GM23338 (cell line): ENCODE measurements around the gene MRAS. TPM values are rescaled to one million over a fixed set of nuclear protein-coding genes. Genes with fewer than 3 reads are reported as not detected.
"Not testable (repeated sequence)": the region's sequence is repeated elsewhere in the genome, so short reads cannot be mapped to it uniquely, and the experiment has no call there.

Source experiments
- ATAC-seq: fragments of 200-7000 bp; cut with Tn5 transposase; 3 replicates; pipeline ENCODE4 v1.9.1; 2020
- DNase-seq: peaks from one replicate; pipeline ENCODE4 v3.0.0-alpha.2; 2015; ENCODE audit warnings: low spot score
- H2AFZ ChIP-seq: fragments of 200-600 bp; sonication (generic); 2 replicates; pipeline ENCODE4 v1.8.0; 2016; ENCODE audit warnings: antibody characterized with exemption, mild to moderate bottlenecking, moderate library complexity
- H3F3A ChIP-seq: fragments of 200-600 bp; sonication (generic); replicated peaks from 2 replicates; pipeline ENCODE4 v1.8.0; 2017; ENCODE audit warnings: antibody characterized with exemption, mixed run types, low read depth
- H3K27ac ChIP-seq: fragments of 200-600 bp; sonication (generic); 2 replicates; pipeline ENCODE4 v1.6.1; 2016; ENCODE audit warnings: low read depth
- H3K27me3 ChIP-seq: fragments of 200-600 bp; sonication (generic); 2 replicates; pipeline ENCODE4 v1.8.0; 2016; ENCODE audit warnings: mild to moderate bottlenecking, mixed run types, moderate library complexity; ENCODE audit not compliant: insufficient read depth
- H3K36me3 ChIP-seq: fragments of 200-600 bp; sonication (generic); 2 replicates; pipeline ENCODE4 v1.8.0; 2016; ENCODE audit warnings: mild to moderate bottlenecking; ENCODE audit not compliant: insufficient read depth
- H3K4me1 ChIP-seq: fragments of 200-600 bp; sonication (generic); 2 replicates; pipeline ENCODE4 v1.8.0; 2016; ENCODE audit warnings: mild to moderate bottlenecking, moderate library complexity; ENCODE audit not compliant: insufficient read depth
- H3K4me2 ChIP-seq: fragments of 200-600 bp; sonication (generic); 2 replicates; pipeline ENCODE4 v1.7.1; 2017; ENCODE audit warnings: mixed run types
- H3K4me3 ChIP-seq: fragments of 200-600 bp; sonication (generic); 2 replicates; pipeline ENCODE4 v1.6.1; 2016; ENCODE audit warnings: mixed run types
- H3K79me2 ChIP-seq: fragments of 200-600 bp; sonication (generic); replicated peaks from 2 replicates; pipeline ENCODE4 v1.8.0; 2017; ENCODE audit warnings: mild to moderate bottlenecking; ENCODE audit not compliant: insufficient read depth
- H3K9me2 ChIP-seq: fragments of 200-600 bp; sonication (generic); 2 replicates; pipeline ENCODE4 v1.8.0; 2017; ENCODE audit not compliant: insufficient read depth
- H4K20me1 ChIP-seq: fragments of 200-600 bp; sonication (generic); replicated peaks from 2 replicates; pipeline ENCODE4 v1.8.0; 2017; ENCODE audit warnings: mild to moderate bottlenecking; ENCODE audit not compliant: insufficient read depth
- H3K27ac Mint-ChIP-seq: 2 replicates; pipeline ENCODE4 v1.8.0; 2020; ENCODE audit warnings: inconsistent platforms, mild to moderate bottlenecking, moderate library complexity, mixed read lengths
- H3K27me3 Mint-ChIP-seq: 3 replicates; pipeline ENCODE4 v1.8.0; 2022; ENCODE audit warnings: low read depth, mild to moderate bottlenecking, moderate library complexity, mixed read lengths, inconsistent platforms; ENCODE audit not compliant: insufficient read depth, poor library complexity
- H3K36me3 Mint-ChIP-seq: 3 replicates; pipeline ENCODE4 v1.8.0; 2021; ENCODE audit warnings: low read depth, mild to moderate bottlenecking, inconsistent platforms, moderate library complexity, mixed read lengths
- H3K4me1 Mint-ChIP-seq: 3 replicates; pipeline ENCODE4 v1.8.0; 2020; ENCODE audit warnings: mild to moderate bottlenecking, inconsistent platforms, mixed read lengths
- H3K4me3 Mint-ChIP-seq: 3 replicates; pipeline ENCODE4 v1.8.0; 2021; ENCODE audit warnings: moderate library complexity, mild to moderate bottlenecking, inconsistent platforms, mixed read lengths
- H3K9me3 Mint-ChIP-seq: 3 replicates; pipeline ENCODE4 v1.8.0; 2020; ENCODE audit warnings: moderate library complexity, mild to moderate bottlenecking, inconsistent platforms, mixed read lengths
- ZNF114 ChIP-seq: fragments of 250-450 bp; sonication (Bioruptor Pico); IDR thresholded peaks from 2 replicates; pipeline ENCODE4 v1.5.0; 2020; ENCODE audit warnings: mild to moderate bottlenecking, moderate library complexity
- polyA plus RNA-seq: library from polyadenylated mRNA; unstranded; fragments of >200 nt; fragmentation: Nextera tagmentation; extraction: Ambion mirVana; gene quantifications from 2 replicates; pipeline ENCODE4 v1.2.1, GENCODE V29; 2016
- total RNA-seq: library from RNA; depleted of rRNA; stranded (reverse); fragments of >200 nt; shearing (Covaris generic); gene quantifications from 2 replicates; pipeline ENCODE4 v1.2.3, GENCODE V29; 2014
- TF ChIP-seq, protein P1 (sequence below): IDR thresholded peaks from one replicate; pipeline ENCODE4 v1.6.1; 2018; ENCODE audit warnings: antibody characterized with exemption; ENCODE audit not compliant: unreplicated experiment
- TF ChIP-seq, protein P2 (sequence below): IDR thresholded peaks from 2 replicates; pipeline ENCODE4 v1.6.1; 2016; ENCODE audit warnings: antibody characterized with exemption

MRAS gene
- total and polyA plus RNA-seq, 2 experiments from 2014 or later, result 9.1 to 10.2 TPM

DNA sequence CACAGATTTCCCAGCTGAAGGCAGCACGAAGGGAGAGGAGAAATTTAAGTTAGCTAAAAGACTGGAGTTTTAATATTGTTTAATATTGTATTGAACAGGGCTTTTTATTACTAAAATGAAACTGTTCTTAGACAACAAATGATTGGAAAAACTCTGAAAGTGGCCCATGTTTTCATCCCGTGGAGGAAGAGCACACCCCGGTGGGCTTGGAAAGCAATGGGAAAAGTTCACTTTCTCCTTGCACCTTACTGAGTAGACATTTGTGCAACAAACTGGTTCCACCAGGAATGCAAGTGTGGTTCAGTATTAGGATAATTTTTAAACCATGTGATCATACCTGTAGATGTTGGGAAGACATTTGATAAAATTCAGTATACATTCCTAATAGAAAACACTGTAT, 77.8 kb downstream of the MRAS start (continued):
- TF ChIP-seq, protein P1, sequence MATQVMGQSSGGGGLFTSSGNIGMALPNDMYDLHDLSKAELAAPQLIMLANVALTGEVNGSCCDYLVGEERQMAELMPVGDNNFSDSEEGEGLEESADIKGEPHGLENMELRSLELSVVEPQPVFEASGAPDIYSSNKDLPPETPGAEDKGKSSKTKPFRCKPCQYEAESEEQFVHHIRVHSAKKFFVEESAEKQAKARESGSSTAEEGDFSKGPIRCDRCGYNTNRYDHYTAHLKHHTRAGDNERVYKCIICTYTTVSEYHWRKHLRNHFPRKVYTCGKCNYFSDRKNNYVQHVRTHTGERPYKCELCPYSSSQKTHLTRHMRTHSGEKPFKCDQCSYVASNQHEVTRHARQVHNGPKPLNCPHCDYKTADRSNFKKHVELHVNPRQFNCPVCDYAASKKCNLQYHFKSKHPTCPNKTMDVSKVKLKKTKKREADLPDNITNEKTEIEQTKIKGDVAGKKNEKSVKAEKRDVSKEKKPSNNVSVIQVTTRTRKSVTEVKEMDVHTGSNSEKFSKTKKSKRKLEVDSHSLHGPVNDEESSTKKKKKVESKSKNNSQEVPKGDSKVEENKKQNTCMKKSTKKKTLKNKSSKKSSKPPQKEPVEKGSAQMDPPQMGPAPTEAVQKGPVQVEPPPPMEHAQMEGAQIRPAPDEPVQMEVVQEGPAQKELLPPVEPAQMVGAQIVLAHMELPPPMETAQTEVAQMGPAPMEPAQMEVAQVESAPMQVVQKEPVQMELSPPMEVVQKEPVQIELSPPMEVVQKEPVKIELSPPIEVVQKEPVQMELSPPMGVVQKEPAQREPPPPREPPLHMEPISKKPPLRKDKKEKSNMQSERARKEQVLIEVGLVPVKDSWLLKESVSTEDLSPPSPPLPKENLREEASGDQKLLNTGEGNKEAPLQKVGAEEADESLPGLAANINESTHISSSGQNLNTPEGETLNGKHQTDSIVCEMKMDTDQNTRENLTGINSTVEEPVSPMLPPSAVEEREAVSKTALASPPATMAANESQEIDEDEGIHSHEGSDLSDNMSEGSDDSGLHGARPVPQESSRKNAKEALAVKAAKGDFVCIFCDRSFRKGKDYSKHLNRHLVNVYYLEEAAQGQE, result no peak

DNA sequence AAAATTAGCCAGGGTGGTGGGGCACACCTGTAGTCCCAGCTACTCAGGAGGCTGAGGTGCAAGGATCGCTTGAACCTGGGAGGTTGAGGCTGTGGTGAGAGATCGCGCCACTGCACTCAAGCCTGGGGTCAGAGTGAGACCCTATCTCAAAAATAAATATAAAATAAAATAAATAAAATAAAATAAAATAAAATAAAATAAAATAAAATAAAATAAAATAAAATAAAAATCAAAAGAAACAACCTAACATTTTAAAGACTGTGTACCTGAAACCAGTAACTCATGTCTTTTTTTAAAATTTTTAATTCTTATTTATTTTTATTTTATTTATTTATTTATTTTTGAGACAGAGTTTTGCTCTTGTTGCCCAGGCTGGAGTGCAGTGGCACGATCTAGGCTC, 78.4 kb downstream of the MRAS start:
- not testable (repeated sequence) for ATAC-seq, H2AFZ ChIP-seq, H3K27ac Mint-ChIP-seq, H3K27me3 ChIP-seq, H3K9me3 Mint-ChIP-seq, H4K20me1 ChIP-seq, H3K27me3 Mint-ChIP-seq, H3K79me2 ChIP-seq, H3F3A ChIP-seq, H3K36me3 Mint-ChIP-seq, H3K4me2 ChIP-seq, H3K4me1 ChIP-seq, DNase-seq, H3K9me2 ChIP-seq, H3K4me3 Mint-ChIP-seq, H3K4me3 ChIP-seq, H3K27ac ChIP-seq, H3K36me3 ChIP-seq
- peaks cover 15% of the 10 kb centered on the region for H3K4me1 Mint-ChIP-seq

DNA sequence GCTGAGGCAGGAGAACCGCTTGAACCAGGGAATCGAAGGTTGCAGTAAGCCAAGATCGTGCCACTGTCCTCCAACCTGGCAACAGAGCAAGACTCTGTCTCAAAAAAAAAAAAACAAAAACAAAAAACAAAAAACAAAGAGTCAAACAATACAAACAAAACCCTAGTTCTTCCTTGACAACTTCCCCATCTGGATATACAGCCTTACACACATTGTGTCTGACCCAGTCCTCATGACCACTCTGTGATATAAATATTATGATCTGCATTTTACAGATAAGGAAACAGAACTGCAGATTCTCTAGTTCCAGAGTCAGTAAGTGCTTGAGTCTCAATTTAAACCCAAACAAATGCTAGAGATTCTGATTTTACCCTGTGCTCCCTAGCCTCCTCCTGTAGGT, 81.3 kb downstream of the MRAS start:
- H3K79me2 ChIP-seq, result no peaks in the 10 kb centered on the region
- no peak overlapping the region for H2AFZ ChIP-seq
- DNase-seq, result no peak
- H3F3A ChIP-seq, result 0 out of 2 replicates have a peak, but pooled peaks cover 4% of the 10 kb centered on the region
- no peak overlapping the region for H3K4me3 ChIP-seq
- no peak overlapping the region for H3K4me2 ChIP-seq
- TF ChIP-seq, protein P2, sequence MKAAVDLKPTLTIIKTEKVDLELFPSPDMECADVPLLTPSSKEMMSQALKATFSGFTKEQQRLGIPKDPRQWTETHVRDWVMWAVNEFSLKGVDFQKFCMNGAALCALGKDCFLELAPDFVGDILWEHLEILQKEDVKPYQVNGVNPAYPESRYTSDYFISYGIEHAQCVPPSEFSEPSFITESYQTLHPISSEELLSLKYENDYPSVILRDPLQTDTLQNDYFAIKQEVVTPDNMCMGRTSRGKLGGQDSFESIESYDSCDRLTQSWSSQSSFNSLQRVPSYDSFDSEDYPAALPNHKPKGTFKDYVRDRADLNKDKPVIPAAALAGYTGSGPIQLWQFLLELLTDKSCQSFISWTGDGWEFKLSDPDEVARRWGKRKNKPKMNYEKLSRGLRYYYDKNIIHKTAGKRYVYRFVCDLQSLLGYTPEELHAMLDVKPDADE, result no peak
- no peak for TF ChIP-seq ZNF114 (CRISPR knock-in tag)
- Mint-ChIP-seq H3K4me1 (no peaks in the 10 kb centered on the region; the same call in 2 of the 3 replicates), H3K27ac (no peak overlapping the region), H3K27me3 (peaks cover 23% of the 10 kb centered on the region), H3K36me3 (no peaks in the 10 kb centered on the region; the same call in 2 of the 3 replicates), H3K4me3 (no peak overlapping the region), H3K9me3 (peaks cover 13% of the 10 kb centered on the region)
- no peaks in the 10 kb centered on the region; the same call in 1 of the 2 replicates for H3K4me1 ChIP-seq
- H3K27ac ChIP-seq, result no peak overlapping the region
- H4K20me1 ChIP-seq, result no peaks in the 10 kb centered on the region
- no peaks in the 10 kb centered on the region for H3K36me3 ChIP-seq
- no peak for ATAC-seq
- H3K27me3 ChIP-seq, result peaks cover 29% of the 10 kb centered on the region
- no peaks in the 10 kb centered on the region for H3K9me2 ChIP-seq
